MCF 10A (cell line): ENCODE measurements around the gene CLEC18A. TPM values are rescaled to one million over a fixed set of nuclear protein-coding genes. Genes with fewer than 3 reads are reported as not detected.

ENCODE experiments used
- BruUV-seq: library from RNA; stranded (reverse); fragments of 400-500 nt; replicated peaks from 2 replicates; lab custom pipeline; 2021; lab: Mats Ljungman, UMichigan
- CTCF ChIA-PET: fragments of 300-600 bp; sonication (Branson Sonifier 250); formaldehyde crosslinking; extraction: SDS; loops from one replicate; lab custom pipeline; 2021; ENCODE audit warnings: antibody characterized with exemption, inconsistent platforms; lab: Yijun Ruan, JAX
- POLR2A ChIA-PET: fragments of 300-600, 350-650 bp; sonication (Branson Sonifier 250); formaldehyde crosslinking; extraction: SDS; loops from one replicate; lab custom pipeline; 2020; ENCODE audit warnings: antibody characterized with exemption, inconsistent platforms; lab: Yijun Ruan, JAX
- DNase-seq: peaks from one replicate; pipeline ENCODE4 v3.0.0-alpha.2; 2018; ENCODE audit not compliant: unreplicated experiment
- H3K27ac Mint-ChIP-seq: one replicate; pipeline ENCODE4 v1.8.0; 2022; ENCODE audit warnings: mild to moderate bottlenecking, low read depth, mixed read lengths; ENCODE audit not compliant: unreplicated experiment
- H3K27me3 Mint-ChIP-seq: one replicate; pipeline ENCODE4 v1.8.0; 2022; ENCODE audit warnings: mixed read lengths; ENCODE audit not compliant: insufficient read depth, unreplicated experiment
- H3K36me3 Mint-ChIP-seq: one replicate; pipeline ENCODE4 v1.8.0; 2022; ENCODE audit warnings: mild to moderate bottlenecking, moderate library complexity, mixed read lengths; ENCODE audit not compliant: insufficient read depth, unreplicated experiment
- H3K4me1 Mint-ChIP-seq: one replicate; pipeline ENCODE4 v1.8.0; 2022; ENCODE audit warnings: mixed read lengths; ENCODE audit not compliant: insufficient read depth, unreplicated experiment
- H3K4me3 Mint-ChIP-seq: one replicate; pipeline ENCODE4 v1.8.0; 2022; ENCODE audit warnings: mild to moderate bottlenecking, moderate library complexity, mixed read lengths; ENCODE audit not compliant: unreplicated experiment
- H3K9me3 Mint-ChIP-seq: one replicate; pipeline ENCODE4 v1.8.0; 2022; ENCODE audit warnings: mixed read lengths; ENCODE audit not compliant: unreplicated experiment
- intact Hi-C: fragments of 100-400 bp; cut with micrococcal nuclease; formaldehyde crosslinking; loops from 2 replicates; pipeline ENCODE4 v1.14.1; 2022
- total RNA-seq: library from RNA; stranded (reverse); gene quantifications from 2 replicates; pipeline ENCODE4 v1.2.3, GENCODE V29; 2022
- TF ChIP-seq, protein P1 (sequence below): fragments of 200-600 bp; IDR thresholded peaks from one replicate; pipeline ENCODE4 v1.8.0; 2022; ENCODE audit warnings: antibody characterized with exemption, mild to moderate bottlenecking; ENCODE audit not compliant: unreplicated experiment

The CLEC18A gene
- total RNA-seq, 1 experiment from 2014 or later = 0.28 TPM

DNA sequence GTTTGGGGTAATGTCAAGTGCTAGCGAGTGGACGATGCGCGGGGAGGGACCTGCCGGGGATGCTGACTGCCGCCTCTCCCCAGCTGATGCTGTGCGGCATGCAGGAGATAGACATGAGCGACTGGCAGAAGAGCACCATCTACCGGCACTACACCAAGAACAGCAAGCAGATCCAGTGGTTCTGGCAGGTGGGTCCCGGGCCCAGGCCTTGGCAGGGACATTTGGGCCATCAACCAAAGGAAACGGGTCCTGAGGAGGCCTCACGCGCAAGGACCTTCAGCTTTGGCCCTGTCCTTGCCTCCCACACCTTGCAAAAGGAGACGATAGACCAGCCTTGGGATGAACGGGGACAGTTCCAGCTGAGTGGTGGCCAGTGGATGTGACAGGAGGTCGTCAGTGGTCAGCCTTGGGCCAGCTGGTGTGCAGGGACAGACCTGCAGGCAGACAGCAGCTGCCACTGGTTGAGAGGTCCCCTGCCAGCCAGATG lies 13.6 kb upstream of the CLEC18A start:
- no peak for DNase-seq

GRCh38 chr16:69938981-69939820 lies 11.9 kb upstream of the CLEC18A start:
- Mint-ChIP-seq H3K4me3 (no peak overlapping the region), H3K27me3 (no peaks in the 10 kb centered on the region), H3K9me3 (no peaks in the 10 kb centered on the region), H3K27ac (no peak overlapping the region), H3K4me1 (no peaks in the 10 kb centered on the region), H3K36me3 (peaks cover 10% of the 10 kb centered on the region)
- no TSS peak for BruUV-seq
- TF ChIP-seq, protein P1, sequence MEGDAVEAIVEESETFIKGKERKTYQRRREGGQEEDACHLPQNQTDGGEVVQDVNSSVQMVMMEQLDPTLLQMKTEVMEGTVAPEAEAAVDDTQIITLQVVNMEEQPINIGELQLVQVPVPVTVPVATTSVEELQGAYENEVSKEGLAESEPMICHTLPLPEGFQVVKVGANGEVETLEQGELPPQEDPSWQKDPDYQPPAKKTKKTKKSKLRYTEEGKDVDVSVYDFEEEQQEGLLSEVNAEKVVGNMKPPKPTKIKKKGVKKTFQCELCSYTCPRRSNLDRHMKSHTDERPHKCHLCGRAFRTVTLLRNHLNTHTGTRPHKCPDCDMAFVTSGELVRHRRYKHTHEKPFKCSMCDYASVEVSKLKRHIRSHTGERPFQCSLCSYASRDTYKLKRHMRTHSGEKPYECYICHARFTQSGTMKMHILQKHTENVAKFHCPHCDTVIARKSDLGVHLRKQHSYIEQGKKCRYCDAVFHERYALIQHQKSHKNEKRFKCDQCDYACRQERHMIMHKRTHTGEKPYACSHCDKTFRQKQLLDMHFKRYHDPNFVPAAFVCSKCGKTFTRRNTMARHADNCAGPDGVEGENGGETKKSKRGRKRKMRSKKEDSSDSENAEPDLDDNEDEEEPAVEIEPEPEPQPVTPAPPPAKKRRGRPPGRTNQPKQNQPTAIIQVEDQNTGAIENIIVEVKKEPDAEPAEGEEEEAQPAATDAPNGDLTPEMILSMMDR = no peak
- no peak for DNase-seq
- ChIA-PET CTCF (interaction anchor here (0.6 to 4.0 kb wide), 2 partner anchors 10 to 143 kb away, joined by 3 to 29 read pairs; no protein-coding TSS in a partner anchor), POLR2A (no interaction called here)
- intact Hi-C loops = no loop called here

More for the DNA sequence above, 13.6 kb upstream of the CLEC18A start:
- no peaks in the 10 kb centered on the region for H3K27me3 Mint-ChIP-seq
- CTCF ChIA-PET = interaction anchor here (0.8 kb wide), 1 partner anchor 153 kb away, joined by 3 read pairs; no protein-coding TSS in a partner anchor
- TF ChIP-seq, protein P1 = no peak
- H3K36me3 Mint-ChIP-seq = peaks cover 23% of the 10 kb centered on the region
- intact Hi-C loops = no loop called here
- BruUV-seq = no TSS peak
- H3K4me1 Mint-ChIP-seq = no peaks in the 10 kb centered on the region
- POLR2A ChIA-PET = no interaction called here
- no peak overlapping the region for H3K27ac Mint-ChIP-seq
- no peak overlapping the region for H3K4me3 Mint-ChIP-seq
- no peaks in the 10 kb centered on the region for H3K9me3 Mint-ChIP-seq

DNA sequence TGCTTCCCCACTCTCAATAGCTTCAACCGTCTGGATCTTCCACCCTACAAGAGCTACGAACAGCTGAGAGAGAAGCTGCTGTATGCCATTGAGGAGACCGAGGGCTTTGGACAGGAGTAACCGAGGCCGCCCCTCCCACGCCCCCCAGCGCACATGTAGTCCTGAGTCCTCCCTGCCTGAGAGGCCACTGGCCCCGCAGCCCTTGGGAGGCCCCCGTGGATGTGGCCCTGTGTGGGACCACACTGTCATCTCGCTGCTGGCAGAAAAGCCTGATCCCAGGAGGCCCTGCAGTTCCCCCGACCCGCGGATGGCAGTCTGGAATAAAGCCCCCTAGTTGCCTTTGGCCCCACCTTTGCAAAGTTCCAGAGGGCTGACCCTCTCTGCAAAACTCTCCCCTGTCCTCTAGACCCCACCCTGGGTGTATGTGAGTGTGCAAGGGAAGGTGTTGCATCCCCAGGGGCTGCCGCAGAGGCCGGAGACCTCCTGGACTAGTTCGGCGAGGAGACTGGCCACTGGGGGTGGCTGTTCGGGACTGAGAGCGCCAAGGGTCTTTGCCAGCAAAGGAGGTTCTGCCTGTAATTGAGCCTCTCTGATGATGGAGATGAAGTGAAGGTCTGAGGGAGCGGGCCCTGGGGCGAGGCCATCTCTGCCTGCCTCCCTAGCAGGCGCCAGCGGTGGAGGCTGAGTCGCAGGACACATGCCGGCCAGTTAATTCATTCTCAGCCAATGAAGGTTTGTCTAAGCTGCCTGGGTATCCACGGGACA lies 11.1 kb upstream of the CLEC18A start:
- Mint-ChIP-seq H3K4me3 (no peak overlapping the region), H3K36me3 (peaks cover 10% of the 10 kb centered on the region), H3K27ac (no peak overlapping the region), H3K9me3 (no peaks in the 10 kb centered on the region), H3K4me1 (no peaks in the 10 kb centered on the region), H3K27me3 (no peaks in the 10 kb centered on the region)
- intact Hi-C loops = no loop called here
- no peak for DNase-seq
- ChIA-PET CTCF (interaction anchor here (4.0 kb wide), 1 partner anchor 11 kb away, joined by 29 read pairs; no protein-coding TSS in a partner anchor), POLR2A (no interaction called here)
- no TSS peak for BruUV-seq
- TF ChIP-seq, protein P1 = no peak

DNA sequence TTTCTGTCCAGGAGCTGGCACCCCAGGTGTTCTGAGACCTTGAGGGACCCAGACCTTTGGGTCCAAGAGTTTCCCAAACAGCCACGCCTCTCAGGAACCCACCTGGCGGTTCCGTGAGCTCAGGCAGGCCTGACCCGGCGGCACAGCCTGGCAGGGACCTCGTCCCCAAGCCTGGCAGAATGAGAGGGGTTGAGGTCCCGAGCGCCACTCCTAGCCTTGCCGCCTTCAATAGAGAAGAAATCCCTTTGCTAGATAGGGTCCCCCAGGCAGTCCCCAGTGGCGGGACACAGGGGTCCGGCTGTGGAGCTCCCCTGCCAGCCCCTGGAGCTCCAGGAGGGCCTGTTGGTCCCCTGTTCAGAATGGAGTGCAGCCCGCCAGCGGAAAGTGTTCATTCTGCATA lies 10.5 kb upstream of the CLEC18A start:
- Mint-ChIP-seq H3K27ac (no peak overlapping the region), H3K27me3 (no peaks in the 10 kb centered on the region), H3K4me3 (no peak overlapping the region), H3K4me1 (no peaks in the 10 kb centered on the region), H3K36me3 (peaks cover 10% of the 10 kb centered on the region), H3K9me3 (no peaks in the 10 kb centered on the region)
- intact Hi-C loops = no loop called here
- ChIA-PET CTCF (interaction anchor here (0.9 to 4.0 kb wide), 2 partner anchors 11 to 144 kb away, joined by 5 to 29 read pairs; no protein-coding TSS in a partner anchor), POLR2A (no interaction called here)
- no TSS peak for BruUV-seq
- TF ChIP-seq, protein P1 = no peak
- DNase-seq = no peak
